DOHH2 (cell line): ENCODE measurements around the gene OR5AC2.

ENCODE experiments used
- CTCF ChIP-seq: fragments of 200-600 bp; sonication (generic); IDR thresholded peaks from one replicate; pipeline ENCODE4 v1.5.1; 2014; ENCODE audit warnings: antibody characterized with exemption, mild to moderate bottlenecking, low read depth, low read length; ENCODE audit not compliant: poor library complexity, severe bottlenecking
- EZH2phosphoT487 ChIP-seq: fragments of 200-600 bp; sonication (generic); IDR thresholded peaks from 2 replicates; pipeline ENCODE4 v1.6.1; 2017; ENCODE audit warnings: borderline replicate concordance, mild to moderate bottlenecking, antibody characterized with exemption, low read length, moderate library complexity, mixed read lengths

- TF ChIP-seq EZH2phosphoT487: no peak
- TF ChIP-seq CTCF: no peak
Observed at GRCh38 chr3:98115717-98116116, 28.7 kb downstream of the OR5AC2 start.
